ENCODE results near the gene PLXND1.

- TF ChIP-seq POLR2A (IDR thresholded peaks at IDR 0.05) (no peak), CTCF (IDR thresholded peaks at IDR 0.05) (no peak)
Observed at GRCh38 chr3:129654131-129654530, 47.7 kb upstream of the PLXND1 start.

Data from body of pancreas (tissue), 4 donors.